Erythroblast (primary cell): ENCODE data around the gene EIF6.

ENCODE experiments used
- GATA1 ChIP-seq: IDR thresholded peaks from 2 replicates; pipeline ENCODE4 v1.6.1; 2011; ENCODE audit warnings: low read depth, mild to moderate bottlenecking, control low read depth, low read length, moderate library complexity
- POLR2A ChIP-seq: IDR thresholded peaks from 2 replicates; pipeline ENCODE4 v1.6.1; 2011; ENCODE audit warnings: mild to moderate bottlenecking, low read length

GRCh38 chr20:35277531-35278395, 6.8 kb downstream of the EIF6 start, which contains the start of gene MMP24OS:
- peak; percentile 81 for TF ChIP-seq POLR2A
- no peak for TF ChIP-seq GATA1
